COR-L47 (cell line): ENCODE data around the gene RGS7.
"Not testable (repeated sequence)": the region's sequence is repeated elsewhere in the genome, so short reads cannot be mapped to it uniquely, and the experiment has no call there.

Source experiments
- DNase-seq: peaks from one replicate; lab custom pipeline; 2025; lab: John Stamatoyannopoulos, UW

Gene RGS7

DNA sequence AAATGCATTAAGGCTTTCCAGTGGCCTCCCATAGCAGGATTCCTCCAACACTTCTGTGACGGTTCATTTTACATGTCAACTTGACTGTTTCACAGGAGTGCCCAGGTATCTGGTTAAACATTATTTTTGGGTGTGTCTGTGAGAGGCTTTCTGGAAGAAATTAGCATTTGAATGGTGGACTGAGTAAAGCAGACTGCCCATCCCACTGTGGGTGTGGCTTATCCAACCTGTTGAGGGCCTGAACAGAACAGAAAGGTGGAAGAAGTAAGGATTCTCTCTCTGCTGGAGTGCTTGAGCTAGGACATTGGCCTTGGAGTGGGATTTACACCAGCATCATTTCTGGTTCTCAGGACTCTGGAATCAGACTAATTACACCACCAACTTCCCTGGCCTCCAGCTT lies 85.6 kb downstream of the RGS7 start:
- DNase-seq: no peak

DNA sequence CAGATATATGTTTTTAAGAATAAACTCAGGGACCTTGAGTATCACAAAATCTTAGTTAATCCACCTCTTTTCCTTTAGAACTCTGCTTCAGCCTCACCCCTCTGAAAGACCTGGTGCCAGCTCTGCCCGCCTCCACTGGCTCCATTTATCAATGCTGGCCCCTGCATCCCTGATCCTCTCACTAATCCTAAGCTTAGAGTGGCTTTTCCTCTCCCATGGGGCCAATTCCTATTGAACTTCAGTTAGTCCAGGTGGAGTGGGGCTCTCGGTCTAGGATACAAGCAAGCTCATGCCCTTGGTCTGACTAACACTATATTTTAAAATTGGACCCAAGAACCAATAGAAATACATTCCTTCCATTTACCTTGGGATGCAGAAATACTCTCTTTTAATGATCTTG lies 87.0 kb downstream of the RGS7 start:
- DNase-seq: no peak

DNA sequence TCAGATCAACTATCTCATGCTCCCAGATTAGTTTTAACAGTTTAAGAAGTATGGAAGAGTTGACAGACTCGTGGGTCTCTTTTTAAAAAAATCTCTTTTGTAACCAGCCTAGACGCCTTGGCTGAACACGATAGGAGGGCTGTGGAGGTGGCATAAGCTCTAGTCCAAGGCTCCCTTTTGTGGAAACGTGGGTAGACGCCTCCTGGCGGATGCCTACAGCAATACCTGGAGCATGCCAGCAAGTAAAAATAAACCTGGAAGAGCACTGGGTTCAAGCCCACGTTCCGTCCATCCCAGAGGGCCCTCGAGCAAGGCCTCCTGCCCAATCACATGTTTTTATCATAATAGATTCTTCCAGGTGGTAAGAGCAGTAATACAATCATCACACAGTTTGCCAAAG lies 87.9 kb downstream of the RGS7 start:
- DNase-seq: no peak

DNA sequence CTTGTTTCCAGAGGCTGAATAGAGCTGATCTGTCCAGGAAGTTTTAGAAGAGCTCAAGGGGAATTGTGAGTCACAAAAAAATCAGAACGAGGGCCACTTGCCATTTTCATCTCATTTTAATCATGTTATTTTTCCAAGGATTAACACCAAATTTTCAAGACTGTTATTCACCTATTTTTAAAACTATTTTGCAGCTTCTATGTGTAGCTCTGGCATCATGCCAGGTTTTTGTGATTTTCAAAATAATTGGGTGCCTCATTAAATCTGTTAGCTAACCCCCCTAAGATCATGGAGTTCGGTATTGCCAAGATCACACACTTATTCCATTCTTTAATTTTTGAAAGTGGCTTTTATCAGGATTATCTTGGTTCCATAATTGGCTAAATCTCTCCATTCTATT lies 90.9 kb downstream of the RGS7 start:
- no peak for DNase-seq

DNA sequence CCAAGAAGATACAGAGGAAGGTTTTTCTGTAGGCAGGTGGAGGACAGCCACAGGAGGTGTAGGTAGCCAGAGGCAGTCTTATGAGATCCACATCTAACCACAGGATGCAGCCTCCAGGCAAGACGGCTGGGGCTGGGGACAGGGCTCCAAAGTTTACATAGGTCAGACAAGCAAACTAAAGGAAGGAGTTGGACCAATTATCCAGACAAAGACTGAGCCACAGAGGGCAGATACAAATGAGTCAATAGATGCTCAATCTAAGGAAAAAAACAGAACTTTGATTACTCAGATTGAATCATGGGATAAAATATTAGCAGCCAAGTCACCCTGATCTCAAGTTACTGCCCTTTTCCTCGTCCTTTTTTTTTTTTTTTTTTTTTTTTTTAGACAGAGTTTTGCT lies 91.6 kb downstream of the RGS7 start:
- DNase-seq: no peak

DNA sequence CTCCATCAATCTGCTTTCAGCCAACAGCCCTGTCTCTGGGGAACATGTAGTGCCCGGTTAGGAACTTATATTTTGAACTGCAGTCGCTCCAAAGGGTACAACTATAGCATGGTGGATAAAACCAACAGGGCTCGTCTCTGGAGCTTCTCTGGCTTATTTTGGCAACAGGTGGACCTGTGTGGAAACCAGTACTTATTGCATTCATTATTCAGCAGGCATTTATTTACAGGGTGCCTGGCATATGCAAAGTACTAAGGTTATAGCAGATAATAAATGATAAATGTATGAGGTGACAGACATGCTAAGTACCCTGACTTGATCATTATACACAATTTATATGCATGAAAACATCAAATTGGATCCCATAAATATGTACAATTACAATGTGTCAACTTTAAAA lies 93.7 kb downstream of the RGS7 start:
- DNase-seq: no peak

DNA sequence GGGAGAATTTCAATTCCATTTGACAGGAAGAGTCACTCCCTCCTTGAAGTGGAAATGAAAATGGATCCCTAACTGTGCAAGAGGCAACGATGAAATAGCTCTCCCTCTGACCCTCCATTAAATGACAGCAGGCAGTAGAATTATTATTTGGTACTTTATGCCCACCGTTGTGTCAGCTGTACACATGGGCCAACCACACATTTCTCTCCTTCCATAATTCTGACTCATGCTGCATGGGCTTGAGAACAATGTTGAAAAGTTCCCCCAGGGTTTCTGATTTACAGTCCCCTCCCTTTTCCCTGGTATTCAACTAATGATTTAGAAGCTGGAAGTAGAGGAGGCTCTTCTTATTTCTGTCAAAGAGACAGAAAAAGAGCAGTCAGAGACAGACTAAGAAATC lies 103.5 kb downstream of the RGS7 start:
- DNase-seq: no peak

DNA sequence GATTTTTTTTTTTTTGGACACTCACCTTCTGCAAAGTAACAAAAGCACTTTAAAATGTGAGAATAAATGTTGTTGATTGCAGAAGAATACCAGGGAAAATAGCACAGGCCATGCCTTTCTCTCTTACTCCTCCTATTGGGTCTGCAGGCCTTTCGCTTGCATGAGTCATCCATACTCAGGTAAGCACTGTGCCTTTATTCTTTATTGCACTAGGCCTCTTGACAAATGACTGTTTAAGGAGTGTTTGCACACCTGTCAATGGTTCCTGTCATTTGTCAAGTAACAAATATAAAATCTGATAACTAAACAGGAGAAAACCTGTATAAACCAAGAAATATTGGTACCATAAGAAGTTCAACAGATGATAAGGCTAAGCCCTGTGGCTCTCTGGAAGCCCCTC lies 106.5 kb downstream of the RGS7 start:
- DNase-seq: peak; percentile 54

DNA sequence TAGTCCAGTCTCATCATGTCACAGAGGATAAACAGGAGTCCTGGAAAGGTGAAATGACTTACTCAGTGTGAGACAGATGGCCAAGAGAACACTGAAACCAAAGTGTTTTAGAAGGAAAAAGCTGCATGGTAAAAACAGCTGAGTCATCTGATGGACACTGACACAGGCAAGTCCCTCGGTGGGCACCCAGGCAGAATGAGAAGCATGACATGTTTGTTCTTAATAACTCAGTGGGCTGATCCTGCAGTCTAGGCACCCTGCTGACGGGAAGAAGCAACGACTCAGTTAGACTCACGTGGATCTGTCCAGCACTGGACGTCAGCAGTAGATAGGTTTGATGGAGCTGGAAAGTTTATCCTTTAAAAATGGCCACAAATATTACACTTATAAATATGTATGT lies 116.9 kb downstream of the RGS7 start:
- DNase-seq: no peak

DNA sequence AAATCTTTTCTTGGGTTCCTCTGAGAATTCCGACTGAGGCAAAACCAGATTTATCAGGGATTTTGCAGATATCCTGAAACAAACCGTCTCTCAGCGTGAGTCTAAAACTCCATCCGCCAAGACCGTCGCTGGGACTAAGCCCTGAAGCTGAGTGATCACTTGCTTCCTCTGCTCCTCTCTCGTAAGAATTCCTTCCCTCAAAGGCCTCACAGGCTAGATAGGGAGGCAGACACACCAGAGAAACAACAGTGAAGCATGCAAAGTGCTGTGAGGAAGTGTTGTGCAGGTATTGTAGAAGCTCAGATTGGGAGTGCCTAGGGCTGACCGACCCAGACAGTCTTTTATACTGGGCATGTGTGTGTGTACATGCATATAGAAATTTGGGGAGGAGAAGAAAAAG lies 119.1 kb downstream of the RGS7 start:
- no peak for DNase-seq

DNA sequence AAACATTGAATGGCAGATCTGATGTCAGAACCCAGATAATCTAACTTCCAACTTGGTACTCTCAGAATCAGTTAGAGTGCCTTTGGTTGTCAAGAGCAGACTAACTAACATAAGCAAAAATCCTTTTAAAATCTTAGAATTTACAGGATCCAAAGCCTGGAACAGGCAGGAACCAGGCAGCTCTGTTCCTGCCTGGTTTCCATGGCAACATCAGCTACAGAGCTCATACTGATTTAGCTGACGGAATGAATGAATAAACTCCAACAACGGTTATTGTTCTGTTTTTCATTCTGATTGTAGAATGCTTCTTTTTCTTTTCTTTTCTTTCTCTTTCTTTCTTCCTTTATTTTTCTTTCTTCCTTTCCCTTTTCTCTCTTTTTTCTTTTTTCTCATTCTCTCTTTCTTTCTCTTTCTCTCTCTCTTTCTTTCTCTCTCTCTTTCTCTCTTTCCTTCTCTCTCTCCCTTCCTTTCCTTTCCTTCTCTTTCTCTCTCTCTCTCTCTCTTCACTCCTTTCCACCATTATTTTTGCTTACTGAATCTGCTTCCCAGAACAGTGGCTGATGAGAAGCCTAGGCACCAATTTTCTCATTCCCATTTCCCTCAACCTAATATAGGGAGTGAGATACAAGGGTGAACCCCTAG lies 121.6 kb downstream of the RGS7 start:
- peak; percentile 51 for DNase-seq

DNA sequence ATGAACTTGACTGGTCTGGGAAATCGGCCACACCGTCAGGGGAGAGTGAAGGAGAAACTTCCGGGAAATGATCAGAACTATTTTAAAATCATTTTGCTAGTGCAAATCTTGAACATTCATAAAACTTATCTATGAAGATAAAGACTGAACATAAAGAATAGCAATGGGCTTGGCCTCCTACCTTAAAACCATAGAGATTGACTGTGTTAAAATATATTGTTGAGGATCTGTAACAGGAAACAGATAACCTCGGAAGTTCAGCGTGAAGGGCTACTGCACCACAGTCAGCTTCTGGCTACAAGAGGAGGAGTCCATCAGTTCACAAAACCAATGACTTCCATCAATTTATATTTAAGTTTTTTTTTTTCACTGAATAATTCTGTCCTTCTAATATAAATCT lies 127.3 kb downstream of the RGS7 start:
- DNase-seq: no peak

DNA sequence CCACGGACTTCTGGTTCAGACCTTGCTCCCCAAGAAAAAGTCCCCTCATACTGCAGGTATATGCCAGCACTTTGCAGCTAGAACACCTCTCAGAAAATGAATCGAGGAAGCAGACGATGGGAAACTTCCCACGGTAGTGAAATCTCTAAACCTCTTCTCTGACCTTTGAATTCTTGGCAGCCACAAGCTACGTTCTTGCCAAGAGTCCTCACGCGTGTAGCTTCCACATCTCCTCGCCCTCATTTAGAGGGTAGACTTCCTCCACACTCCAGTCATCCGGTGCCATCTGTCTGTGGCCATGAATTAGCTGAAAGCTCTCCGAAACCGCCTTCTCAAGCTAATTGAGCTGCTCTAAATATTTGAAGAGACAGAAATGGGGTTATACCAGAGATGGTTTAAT lies 127.8 kb downstream of the RGS7 start:
- peak; percentile 8 for DNase-seq

DNA sequence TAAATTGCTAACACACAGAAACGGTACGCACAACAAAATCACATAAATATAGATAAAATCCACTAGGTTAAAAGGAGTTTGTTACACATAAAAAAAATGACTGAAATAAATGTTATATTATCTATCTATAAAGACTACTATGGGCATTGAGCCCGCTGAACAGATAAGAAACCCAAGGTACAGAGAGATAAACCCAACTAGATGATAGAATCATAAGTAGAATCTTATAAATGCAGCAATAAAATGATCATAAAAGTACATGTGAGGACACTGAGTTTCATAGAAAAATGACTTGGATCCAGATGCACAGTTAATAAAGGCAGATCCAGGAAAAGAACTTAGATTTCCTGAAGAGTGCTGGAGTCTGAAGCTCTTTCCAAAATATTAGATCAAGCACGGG lies 128.7 kb downstream of the RGS7 start:
- no peak for DNase-seq

DNA sequence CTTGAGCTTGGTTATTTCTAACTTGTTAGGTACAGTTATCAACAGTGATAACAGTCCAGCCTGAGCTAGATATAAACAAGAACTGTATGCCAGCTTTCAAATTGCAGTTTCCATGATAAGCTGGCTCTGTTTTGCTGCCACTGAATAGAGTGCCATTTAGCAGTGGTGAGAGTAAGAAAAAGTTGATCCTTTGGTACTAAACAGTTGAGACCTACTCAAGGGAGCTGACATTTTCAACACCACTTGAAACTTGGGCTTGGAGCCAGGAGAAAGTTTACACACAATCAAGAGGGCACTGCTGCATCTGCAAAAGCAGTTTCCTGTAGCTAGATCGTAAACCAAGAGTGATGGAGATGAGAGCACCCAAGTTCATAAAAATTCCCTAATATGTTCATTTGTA lies 131.3 kb downstream of the RGS7 start:
- DNase-seq: peak; percentile 31

DNA sequence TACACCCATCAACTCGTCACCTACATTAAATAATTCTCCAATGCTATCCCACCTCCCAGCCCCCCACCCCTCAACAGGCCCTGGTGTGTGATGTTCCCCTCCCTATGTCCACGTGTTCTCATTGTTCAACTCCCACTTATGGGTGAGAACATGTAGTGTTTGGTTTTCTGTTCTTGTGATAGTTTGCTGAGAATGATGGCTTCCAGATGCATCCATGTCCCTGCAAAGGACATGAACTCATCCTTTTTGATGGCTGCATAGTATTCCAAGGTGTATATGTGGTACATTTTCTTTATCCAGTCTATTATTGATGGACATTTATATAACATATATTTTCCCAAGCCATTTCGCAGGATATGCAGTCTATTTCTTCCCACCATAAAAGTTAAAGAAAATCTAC lies 132.8 kb downstream of the RGS7 start:
- not testable (repeated sequence) for DNase-seq

DNA sequence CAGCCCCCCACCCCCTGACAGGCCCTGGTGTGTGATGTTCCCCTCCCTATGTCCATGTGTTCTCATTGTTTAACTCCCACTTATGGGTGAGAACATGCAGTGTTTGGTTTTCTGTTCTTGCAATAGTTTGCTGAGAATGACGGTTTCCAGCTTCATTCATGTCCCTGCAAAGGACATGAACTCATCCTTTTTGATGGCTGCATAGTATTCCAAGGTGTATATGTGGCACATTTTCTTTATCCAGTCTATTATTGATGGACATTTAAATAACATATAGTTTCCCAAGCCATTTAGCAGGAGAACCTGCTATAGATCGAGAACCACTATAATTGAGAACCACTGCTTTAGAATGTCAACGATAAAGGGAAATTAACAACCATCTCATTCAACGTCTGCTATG lies 134.2 kb downstream of the RGS7 start:
- not testable (repeated sequence) for DNase-seq

DNA sequence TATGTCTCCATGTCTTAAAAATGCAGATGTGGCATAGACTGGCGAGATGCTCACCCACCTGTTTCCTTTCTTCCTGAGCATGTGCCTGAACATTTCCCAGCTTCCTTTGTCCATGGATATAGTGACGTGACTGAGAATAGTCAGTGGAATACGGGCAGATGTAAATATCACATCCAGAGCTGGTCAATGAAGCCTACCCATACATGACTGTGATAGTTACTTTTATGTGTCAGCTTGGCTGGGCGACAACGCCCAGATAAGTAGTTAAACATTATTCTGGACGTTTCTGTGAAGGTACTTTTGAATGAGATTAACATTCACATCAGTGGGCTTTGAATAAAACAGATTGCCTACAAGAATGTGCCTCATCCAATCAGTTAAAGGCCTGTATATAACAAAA lies 135.7 kb downstream of the RGS7 start:
- no peak for DNase-seq

DNA sequence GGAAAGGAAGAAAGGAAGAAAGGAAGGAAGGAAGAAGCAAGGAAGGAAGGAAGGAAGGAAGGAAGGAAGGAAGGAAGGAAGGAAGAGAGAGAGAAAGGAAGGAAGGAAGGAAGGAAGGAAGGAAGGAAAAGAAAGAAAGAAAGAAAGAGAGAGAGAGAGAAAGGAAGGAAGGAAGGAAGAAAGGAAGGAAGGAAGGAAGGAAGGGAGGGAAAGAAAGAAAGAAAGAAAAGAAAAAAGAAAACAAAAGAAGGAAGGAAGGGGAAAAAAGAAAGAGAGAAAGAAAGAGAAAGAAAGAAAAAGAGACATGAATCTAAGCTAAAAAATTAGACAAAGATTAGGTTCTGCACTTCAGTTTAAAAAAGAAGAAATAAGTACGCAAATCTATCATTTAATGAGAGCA lies 136.1 kb downstream of the RGS7 start:
- DNase-seq: not testable (repeated sequence)

DNA sequence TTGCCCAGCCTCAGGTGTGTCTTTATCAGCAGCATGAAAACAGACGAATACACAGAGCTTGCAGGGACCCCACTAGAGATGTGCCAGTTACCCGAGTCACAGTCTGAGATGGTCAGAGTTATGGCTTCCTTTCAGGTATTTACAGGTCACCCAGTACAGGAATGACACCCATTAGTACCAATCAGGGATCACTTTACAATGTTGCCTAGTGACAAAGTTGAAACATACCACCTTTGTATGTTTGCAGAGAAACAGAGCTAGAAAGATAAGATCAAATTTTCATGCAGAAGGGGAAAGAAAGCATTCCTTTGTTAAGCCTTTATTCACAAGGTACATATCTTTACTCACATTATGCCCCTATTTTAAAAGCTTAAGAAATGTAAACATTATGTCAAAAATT lies 137.6 kb downstream of the RGS7 start:
- no peak for DNase-seq

DNA sequence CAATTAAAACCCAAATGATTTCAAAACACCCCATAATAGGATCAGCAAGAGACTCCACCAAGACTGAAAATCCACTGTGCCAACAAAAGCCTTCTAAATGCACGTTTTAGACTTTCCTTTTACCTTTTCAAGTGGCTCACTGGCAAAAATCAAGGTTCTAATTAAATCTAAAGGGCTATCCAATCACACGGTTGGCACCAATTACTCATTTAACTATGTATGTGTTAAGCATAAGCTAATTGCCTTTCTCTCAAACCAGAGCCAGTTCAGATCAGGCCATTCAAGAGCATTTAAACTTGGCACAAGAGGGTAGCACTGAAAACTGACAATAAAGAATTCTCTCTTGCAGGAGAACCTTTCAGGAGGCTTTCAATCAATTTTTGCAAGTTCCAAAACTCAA lies 139.5 kb downstream of the RGS7 start:
- no peak for DNase-seq

DNA sequence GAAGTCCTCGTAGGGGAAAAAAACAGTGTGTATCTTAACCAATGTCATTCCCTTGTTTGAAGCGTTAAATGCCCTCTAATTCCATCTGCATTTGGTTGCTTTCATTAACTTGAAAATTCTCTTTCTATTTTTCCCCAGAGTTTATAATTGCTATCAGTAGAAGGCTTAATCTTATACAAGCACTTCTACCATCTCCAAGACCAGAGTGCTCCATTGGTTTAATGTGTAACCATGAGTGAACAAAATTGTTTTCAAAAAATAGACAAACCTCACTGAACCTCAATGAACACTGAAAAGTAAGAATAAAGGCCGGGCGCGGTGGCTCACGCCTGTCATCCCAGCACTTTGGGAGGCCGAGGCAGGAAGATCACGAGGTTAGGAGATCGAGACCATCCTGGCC lies 141.3 kb downstream of the RGS7 start:
- DNase-seq: no peak

DNA sequence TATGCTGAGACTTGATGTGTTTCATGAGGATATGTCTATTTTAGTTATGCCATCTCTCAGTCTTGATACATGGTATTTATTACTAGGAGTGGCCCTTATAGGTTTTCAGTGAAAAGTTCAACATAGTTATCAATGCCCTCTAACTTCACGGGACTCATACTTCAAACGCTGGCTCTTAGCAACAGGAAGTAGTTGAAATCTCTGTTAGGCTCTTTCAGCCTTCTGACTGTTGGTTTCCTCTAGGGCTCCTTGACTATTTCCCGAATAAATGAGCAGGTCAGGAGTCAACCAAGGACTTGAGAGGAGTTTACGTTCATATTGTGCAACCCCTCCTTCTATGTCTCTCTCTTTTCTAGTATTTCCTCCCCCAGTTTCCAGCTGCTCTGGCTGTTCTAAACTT lies 141.8 kb downstream of the RGS7 start:
- no peak for DNase-seq

DNA sequence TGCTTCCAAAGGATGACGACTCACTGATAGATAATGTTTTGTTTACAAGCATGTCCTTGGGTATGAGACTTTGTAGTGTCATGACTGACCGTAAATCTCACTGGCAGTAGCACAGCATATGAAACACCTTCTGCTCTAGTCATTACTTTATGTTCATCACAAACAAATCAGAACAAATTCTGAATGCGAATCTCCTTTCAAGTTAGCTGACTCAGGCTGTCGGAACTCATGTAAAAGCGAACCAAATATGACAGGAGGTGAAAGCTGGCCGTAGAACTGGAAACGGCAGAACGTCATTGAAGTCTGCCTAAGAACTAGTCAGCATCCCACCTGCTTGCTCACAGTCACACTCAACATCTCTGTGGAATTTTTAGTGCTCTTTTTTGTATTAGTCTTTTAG lies 143.9 kb downstream of the RGS7 start:
- no peak for DNase-seq

DNA sequence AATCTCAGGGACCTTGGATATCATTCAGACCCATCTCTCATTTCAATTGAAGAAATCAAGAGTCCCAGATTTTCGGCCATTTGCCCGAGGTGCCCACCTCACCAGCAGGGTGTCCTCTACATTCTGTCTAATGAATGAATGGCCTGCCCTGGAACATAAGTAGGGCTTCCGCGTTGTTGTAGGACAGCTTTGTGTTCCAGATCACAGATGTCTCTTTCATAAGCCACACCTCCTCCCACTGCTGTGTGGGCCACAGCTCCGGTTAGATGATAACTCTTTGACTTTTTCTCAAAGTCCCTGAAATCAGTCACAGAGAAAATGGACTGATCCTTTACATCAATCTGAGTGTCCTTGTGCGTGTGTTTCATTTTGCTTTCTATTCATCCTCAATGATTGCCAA lies 144.4 kb downstream of the RGS7 start:
- no peak for DNase-seq
